Vagina (tissue), 2 donors: ENCODE data around the gene TMEM74B.
"Not testable (repeated sequence)": the region's sequence is repeated elsewhere in the genome, so short reads cannot be mapped to it uniquely, and the experiment has no call there.

Source experiments
- CTCF ChIP-seq, 3 experiments: fragments of 450-650 bp in 2 of 3; fragments of 200-600 bp in 1 of 3; sonication (generic) in 1 of 3; IDR thresholded peaks; one replicate each; pipeline ENCODE4 v1.5.1; 2017 to 2019; ENCODE audit warnings: antibody characterized with exemption in 3 of 3, mild to moderate bottlenecking in 2 of 3, moderate library complexity in 2 of 3
- POLR2A ChIP-seq, 2 donors: fragments of 450-650 bp; IDR thresholded peaks; one replicate each; pipeline ENCODE4 v1.6.1; 2017; ENCODE audit warnings: antibody characterized with exemption in 2 of 2, mild to moderate bottlenecking in 2 of 2, moderate library complexity in 2 of 2

GRCh38 chr20:1216527-1217427 is 32.0 kb upstream of the TMEM74B start:
- not testable (repeated sequence) for TF ChIP-seq CTCF, POLR2A (IDR thresholded peaks at IDR 0.05)
